ENCODE measurements around the gene GRID1.

GRID1 gene

GRCh38 chr10:85655411-85655810 lies 711.2 kb downstream of the GRID1 start:
- DNase-seq, result no peak
- in situ Hi-C loops (cut with MboI; ENCODE audit: low pct_unique_long_range_greater_than_20kb, low sequenced_read_pairs), result no loop called here

- DNase-seq, result no peak
- in situ Hi-C loops (cut with MboI; ENCODE audit: low pct_unique_long_range_greater_than_20kb, low sequenced_read_pairs), result no loop called here
Observed at GRCh38 chr10:85651497-85651882, 715.1 kb downstream of the GRID1 start.

- no peak for DNase-seq
- in situ Hi-C loops (cut with MboI; ENCODE audit: low pct_unique_long_range_greater_than_20kb, low sequenced_read_pairs), result no loop called here
Observed at GRCh38 chr10:85650791-85651496, 715.7 kb downstream of the GRID1 start.

DNA sequence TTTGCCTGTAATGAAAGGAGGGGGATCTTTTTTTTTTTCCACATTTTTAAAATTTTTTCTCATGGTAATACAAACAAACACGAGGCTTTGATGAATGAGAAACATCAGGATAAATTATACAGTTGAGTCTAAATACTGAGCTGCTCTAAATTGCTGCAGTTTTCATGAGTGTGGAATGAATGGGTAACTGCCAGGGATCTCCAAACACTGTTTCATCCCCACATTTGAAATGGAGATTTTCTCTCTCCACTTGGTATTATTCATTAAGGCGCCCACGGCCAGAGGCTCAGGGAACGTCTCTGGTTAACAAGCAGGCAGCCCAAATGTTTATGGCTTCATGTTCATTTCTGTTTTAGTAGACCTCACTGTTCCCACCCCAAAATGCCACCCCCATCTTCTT lies 717.1 kb downstream of the GRID1 start:
- in situ Hi-C loops (cut with MboI; ENCODE audit: low pct_unique_long_range_greater_than_20kb, low sequenced_read_pairs), result no loop called here
- no peak for DNase-seq

- DNase-seq, result no peak
- in situ Hi-C loops (cut with MboI; ENCODE audit: low pct_unique_long_range_greater_than_20kb, low sequenced_read_pairs), result no loop called here
Observed at GRCh38 chr10:85648279-85648754, 718.3 kb downstream of the GRID1 start.

DNA sequence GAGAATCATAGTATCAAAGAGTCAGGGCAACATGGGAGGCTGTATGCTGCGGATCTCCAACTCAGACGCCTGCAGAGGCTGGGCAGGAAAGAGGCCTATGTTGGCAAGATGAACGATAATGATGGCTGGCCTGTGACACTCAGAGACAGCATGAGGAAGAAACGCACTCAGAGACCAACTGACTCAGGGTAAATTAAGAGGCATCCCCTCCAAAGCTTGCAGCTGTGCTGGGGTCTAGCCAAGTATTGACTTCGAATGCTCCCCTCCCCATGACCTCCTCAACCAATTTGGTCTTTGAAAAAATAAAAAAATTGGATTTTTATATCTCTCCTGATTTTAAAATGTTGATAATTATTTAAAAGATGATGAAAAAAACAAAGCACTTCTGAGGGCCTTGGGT lies 718.9 kb downstream of the GRID1 start:
- in situ Hi-C loops (cut with MboI; ENCODE audit: low pct_unique_long_range_greater_than_20kb, low sequenced_read_pairs), result no loop called here
- no peak for DNase-seq

DNA sequence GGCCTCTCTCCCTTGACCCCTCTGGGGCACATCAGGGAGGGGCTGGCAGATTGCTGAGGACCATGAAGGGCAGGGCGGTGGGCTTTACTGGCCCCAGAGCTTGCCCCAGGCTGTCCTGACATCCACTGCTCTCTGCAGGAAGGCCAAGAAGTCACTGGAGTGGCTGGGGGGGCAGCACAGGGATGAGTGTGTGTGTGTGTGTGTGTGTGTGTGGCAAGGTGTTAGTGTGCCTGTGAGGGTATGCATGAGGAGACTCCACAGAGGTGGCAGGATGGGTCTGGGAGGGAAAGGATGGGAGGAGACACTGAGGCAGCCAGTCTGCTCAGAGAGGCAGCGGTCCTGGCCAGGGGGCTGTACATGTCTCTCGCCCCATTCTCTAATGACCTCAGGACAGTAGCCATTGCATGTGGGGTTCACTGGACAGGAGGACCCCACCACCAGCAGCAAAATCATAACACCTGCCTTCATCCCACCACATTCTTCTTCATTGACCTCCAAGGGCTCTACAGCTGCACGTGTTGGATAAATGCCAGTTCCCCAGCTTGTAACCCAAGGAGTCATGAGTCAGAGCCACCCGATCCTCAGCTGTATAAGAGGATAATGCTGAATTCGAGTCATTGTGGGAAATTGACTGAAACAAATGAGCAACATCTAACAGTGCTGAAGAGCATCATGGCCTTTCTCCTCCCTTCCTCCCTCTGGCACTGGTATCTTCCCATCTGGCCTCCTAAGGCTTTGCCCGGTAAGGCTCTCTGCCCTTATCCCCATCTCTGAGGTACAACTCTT lies 720.5 kb downstream of the GRID1 start:
- in situ Hi-C loops (cut with MboI; ENCODE audit: low pct_unique_long_range_greater_than_20kb, low sequenced_read_pairs), result no loop called here
- DNase-seq, result no peak

- in situ Hi-C loops (cut with MboI; ENCODE audit: low pct_unique_long_range_greater_than_20kb, low sequenced_read_pairs), result no loop called here
- no peak for DNase-seq
Observed at GRCh38 chr10:85645053-85645452, 721.5 kb downstream of the GRID1 start.

DNA sequence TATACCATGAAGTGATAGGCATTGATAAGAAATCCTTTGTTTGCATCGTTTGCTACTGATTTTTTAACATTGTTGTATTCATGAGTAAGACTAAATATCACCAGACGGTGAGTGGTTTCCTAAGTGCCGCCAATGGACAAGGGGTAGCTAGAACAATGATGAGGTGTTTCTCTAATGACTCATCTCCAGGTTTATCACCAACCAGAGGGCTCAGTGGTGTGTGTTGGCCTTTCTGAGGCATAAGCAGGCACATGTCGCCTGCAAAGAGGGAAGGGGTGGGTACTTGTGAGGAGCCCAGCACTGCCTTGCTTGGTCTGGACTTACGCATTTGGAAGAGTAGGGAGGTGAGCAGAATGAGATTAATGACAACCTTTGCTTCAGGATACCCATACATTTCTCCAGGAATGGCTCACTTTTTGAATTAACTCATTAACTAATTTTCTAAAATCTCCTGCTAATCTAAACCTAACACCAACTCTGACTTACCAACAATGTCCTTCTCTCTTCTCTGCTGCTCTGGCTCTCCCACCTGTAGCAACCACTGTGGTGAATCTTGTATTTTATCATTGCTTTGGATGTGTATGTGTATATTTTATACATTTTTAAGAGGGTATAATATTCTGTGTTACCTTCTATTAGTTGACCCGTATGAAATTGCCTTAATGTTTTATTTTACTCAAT lies 722.6 kb downstream of the GRID1 start:
- DNase-seq, result no peak
- in situ Hi-C loops (cut with MboI; ENCODE audit: low pct_unique_long_range_greater_than_20kb, low sequenced_read_pairs), result no loop called here

- in situ Hi-C loops (cut with MboI; ENCODE audit: low pct_unique_long_range_greater_than_20kb, low sequenced_read_pairs), result no loop called here
- DNase-seq, result no peak
Observed at GRCh38 chr10:85643171-85643844, 723.3 kb downstream of the GRID1 start.

DNA sequence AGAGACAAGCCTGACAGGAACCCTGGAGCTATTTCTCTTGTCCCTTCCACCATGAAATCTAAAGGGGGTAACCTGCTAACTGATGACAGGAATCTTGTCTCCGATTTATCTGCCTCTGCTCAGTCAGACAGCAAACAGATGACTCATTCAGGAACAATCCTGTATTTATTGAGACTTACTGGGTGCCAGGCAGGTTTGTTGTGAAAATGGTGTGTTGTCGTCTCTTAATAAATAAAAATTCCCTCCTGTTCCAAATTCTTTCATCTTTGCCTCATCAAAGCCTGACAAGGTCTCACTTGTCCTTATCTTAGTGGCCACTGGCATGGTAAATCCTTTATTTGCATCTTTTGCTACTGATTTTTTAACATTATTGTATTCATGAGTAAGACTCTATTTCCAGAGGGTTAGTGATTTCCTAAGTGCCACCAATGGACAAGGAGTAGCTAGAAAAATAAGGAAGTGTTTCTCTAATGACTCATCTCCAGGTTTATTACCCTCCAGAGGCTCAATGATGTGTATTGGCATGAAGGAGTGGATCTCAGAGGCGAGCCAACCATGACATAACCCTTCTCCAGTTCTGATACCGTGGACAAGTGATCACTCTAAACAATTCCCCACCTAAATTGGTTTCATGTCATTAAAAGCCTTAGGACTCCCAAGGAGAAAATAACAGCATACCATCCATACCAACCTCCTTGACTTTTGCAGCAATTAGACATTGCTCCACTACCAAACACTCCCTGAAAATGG lies 724.0 kb downstream of the GRID1 start:
- peak; percentile 3 for DNase-seq
- in situ Hi-C loops (cut with MboI; ENCODE audit: low pct_unique_long_range_greater_than_20kb, low sequenced_read_pairs), result no loop called here

GRCh38 chr10:85642082-85642420 lies 724.5 kb downstream of the GRID1 start:
- DNase-seq, result no peak

DNA sequence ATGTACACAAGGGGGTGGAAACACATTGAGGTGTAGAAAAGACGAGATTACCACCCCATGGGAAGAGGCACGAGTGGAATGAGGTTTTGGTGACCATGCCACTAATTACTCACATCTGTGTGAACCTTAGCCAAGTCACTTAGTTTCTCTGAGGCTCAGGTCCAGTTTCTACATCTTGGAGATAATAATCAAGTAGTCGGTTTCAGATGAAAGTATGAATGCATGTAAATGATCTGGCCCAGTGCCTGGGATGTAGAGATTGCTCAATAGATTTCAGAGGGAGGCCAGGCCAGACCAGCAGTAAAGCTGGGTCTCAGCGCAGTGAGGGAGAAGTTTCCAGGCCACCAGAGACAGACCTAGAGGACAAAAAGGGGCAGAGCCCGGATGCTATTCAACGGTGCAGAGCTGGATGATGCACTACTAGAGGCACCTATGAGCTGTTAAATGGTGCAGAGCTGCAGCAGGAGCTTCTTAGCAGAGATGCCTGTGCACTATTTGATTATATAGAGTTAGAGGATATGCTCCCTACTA lies 725.1 kb downstream of the GRID1 start:
- no peak for DNase-seq

More at GRCh38 chr10:85642082-85642420, 724.5 kb downstream of the GRID1 start:
- in situ Hi-C loops (cut with MboI; ENCODE audit: low pct_unique_long_range_greater_than_20kb, low sequenced_read_pairs), result no loop called here

DNA sequence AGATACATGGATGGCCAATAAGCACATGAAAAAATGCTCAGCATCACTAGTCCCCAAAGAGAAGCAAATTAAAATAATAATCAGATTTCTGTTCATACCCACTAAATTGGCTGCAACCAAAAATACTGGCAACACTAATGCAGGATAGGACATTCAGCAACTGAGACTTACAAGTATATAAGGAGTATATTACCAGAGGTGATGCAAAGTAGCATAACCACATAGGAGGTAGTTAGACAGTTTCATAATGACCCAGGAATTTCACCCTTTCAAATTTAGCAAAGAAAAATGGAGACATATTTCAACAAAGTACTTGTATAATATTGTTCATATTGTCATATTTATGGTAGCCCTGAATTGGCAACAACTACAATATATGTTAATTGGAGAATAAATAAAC lies 727.8 kb downstream of the GRID1 start:
- DNase-seq, result no peak
- in situ Hi-C loops (cut with MboI; ENCODE audit: low pct_unique_long_range_greater_than_20kb, low sequenced_read_pairs), result no loop called here

More for the DNA sequence above, 725.1 kb downstream of the GRID1 start:
- in situ Hi-C loops (cut with MboI; ENCODE audit: low pct_unique_long_range_greater_than_20kb, low sequenced_read_pairs), result no loop called here

DNA sequence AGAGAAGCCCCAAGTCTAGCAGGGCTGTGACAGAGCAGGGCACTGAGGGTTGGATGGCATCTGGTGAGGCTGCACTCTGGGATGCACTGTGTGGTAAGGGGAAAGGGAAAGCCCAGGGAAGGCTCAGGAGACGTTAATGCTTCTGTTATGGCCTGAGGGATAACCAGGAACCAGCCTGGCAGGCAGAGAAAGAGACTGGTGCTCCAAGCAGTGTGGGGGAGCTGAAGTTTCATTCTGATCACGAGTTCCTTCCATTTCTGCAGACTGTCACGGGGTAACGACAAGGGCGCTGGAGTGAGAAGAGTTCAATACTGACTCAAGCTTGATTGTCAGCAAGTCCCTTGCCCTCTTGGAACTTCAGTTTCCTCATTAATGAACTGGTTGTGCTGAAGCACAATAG lies 730.9 kb downstream of the GRID1 start:
- in situ Hi-C loops (cut with MboI; ENCODE audit: low pct_unique_long_range_greater_than_20kb, low sequenced_read_pairs), result no loop called here
- no peak for DNase-seq

DNA sequence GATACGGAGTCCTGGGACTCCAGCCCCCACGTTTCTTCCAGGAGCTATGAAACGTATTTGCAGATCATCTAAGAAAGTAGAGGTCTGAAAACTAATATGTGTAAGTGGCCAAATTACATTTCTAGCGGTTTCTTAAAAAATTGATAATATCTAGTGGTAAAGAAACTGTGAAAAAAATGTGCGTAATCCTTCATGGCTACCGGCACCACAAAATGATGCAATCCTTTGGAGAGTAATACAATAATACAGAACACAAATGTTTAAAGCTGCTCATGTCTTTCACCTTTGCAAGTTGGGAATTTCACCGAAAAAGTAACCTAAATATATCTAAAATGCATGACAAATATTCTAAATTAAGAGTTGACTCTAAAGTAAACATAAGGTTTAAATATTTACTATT lies 742.1 kb downstream of the GRID1 start:
- DNase-seq, result no peak
- in situ Hi-C loops (cut with MboI; ENCODE audit: low pct_unique_long_range_greater_than_20kb, low sequenced_read_pairs), result no loop called here

GRCh38 chr10:85623758-85624157 lies 742.8 kb downstream of the GRID1 start:
- in situ Hi-C loops (cut with MboI; ENCODE audit: low pct_unique_long_range_greater_than_20kb, low sequenced_read_pairs), result no loop called here
- DNase-seq, result no peak

- DNase-seq, result no peak
- in situ Hi-C loops (cut with MboI; ENCODE audit: low pct_unique_long_range_greater_than_20kb, low sequenced_read_pairs), result no loop called here
Observed at GRCh38 chr10:85623342-85623741, 743.3 kb downstream of the GRID1 start.

- in situ Hi-C loops (cut with MboI; ENCODE audit: low pct_unique_long_range_greater_than_20kb, low sequenced_read_pairs), result no loop called here
- no peak for DNase-seq
Observed at GRCh38 chr10:85622425-85622824, 744.2 kb downstream of the GRID1 start.
